Hepatocyte (in vitro differentiated cells): ENCODE results near the gene GP5.

Experiments used
- CTCF ChIP-seq: fragments of 200-600 bp; sonication (generic); IDR thresholded peaks from 2 replicates; pipeline ENCODE4 v1.5.1; 2016; ENCODE audit warnings: antibody characterized with exemption, mild to moderate bottlenecking; ENCODE audit not compliant: poor library complexity
- EZH2phosphoT487 ChIP-seq: fragments of 200-600 bp; sonication (generic); IDR thresholded peaks from one replicate; pipeline ENCODE4 v1.6.1; 2018; ENCODE audit warnings: antibody characterized with exemption, mild to moderate bottlenecking, low read depth, moderate library complexity; ENCODE audit not compliant: unreplicated experiment, severe bottlenecking

GRCh38 chr3:194354315-194354714, 44.8 kb downstream of the GP5 start:
- no peak for TF ChIP-seq EZH2phosphoT487
- no peak for TF ChIP-seq CTCF
